OCI-LY1 (cell line): ENCODE results near the gene FAM76B.

Experiments
- H2AFZ ChIP-seq: fragments of 200-600 bp; sonication (generic), shearing (Covaris generic); 2 replicates; pipeline ENCODE4 v1.6.0; 2014; ENCODE audit warnings: antibody characterized with exemption, mild to moderate bottlenecking, low read length
- H3F3A ChIP-seq: fragments of 200-600 bp; sonication (generic), shearing (Covaris generic); 2 replicates; pipeline ENCODE4 v1.6.0; 2014; ENCODE audit warnings: mild to moderate bottlenecking, antibody characterized with exemption, low read length, moderate library complexity; ENCODE audit not compliant: insufficient read depth
- H3K27ac ChIP-seq: fragments of 200-600 bp; sonication (generic); 2 replicates; pipeline ENCODE4 v1.5.1; 2014; ENCODE audit warnings: low read length, mixed run types, mild to moderate bottlenecking, low read depth; ENCODE audit not compliant: poor library complexity, severe bottlenecking
- H3K27me3 ChIP-seq: fragments of 200-600 bp; sonication (generic); 2 replicates; pipeline ENCODE4 v1.6.0; 2014; ENCODE audit warnings: antibody characterized with exemption, mild to moderate bottlenecking, low read length, moderate library complexity; ENCODE audit not compliant: insufficient read depth
- H3K36me3 ChIP-seq: fragments of 200-600 bp; sonication (generic); 2 replicates; pipeline ENCODE4 v1.6.1; 2014; ENCODE audit warnings: mild to moderate bottlenecking, antibody characterized with exemption, low read length, moderate library complexity, mixed read lengths; ENCODE audit not compliant: insufficient read depth
- H3K4me1 ChIP-seq: fragments of 200-600 bp; sonication (generic); 2 replicates; pipeline ENCODE4 v1.5.1; 2014; ENCODE audit warnings: mild to moderate bottlenecking, low read length, moderate library complexity; ENCODE audit not compliant: insufficient read depth, severe bottlenecking
- H3K4me2 ChIP-seq: fragments of 200-600 bp; sonication (generic), shearing (Covaris generic); 2 replicates; pipeline ENCODE4 v1.6.1; 2014; ENCODE audit warnings: low read length
- H3K4me3 ChIP-seq: fragments of 200-600 bp; sonication (generic); 2 replicates; pipeline ENCODE4 v1.5.1; 2014; ENCODE audit warnings: low read length, low read depth, mild to moderate bottlenecking, mixed read lengths; ENCODE audit not compliant: poor library complexity, severe bottlenecking
- H3K79me2 ChIP-seq: fragments of 200-600 bp; shearing (Covaris generic); 2 replicates; pipeline ENCODE4 v1.6.1; 2016; ENCODE audit warnings: mixed run types, low read length, mixed read lengths; ENCODE audit not compliant: insufficient read depth
- H3K9ac ChIP-seq: fragments of 200-600 bp; sonication (generic), shearing (Covaris generic); 2 replicates; pipeline ENCODE4 v1.6.1; 2014; ENCODE audit warnings: mild to moderate bottlenecking, low read length, mixed read lengths
- H3K9me2 ChIP-seq: fragments of 200-600 bp; sonication (generic), shearing (Covaris generic); 2 replicates; pipeline ENCODE4 v1.6.1; 2014; ENCODE audit warnings: low read depth, mild to moderate bottlenecking, low read length, mixed read lengths
- H3K9me3 ChIP-seq: fragments of 200-600 bp; shearing (Covaris generic); 2 replicates; pipeline ENCODE4 v1.6.1; 2014; ENCODE audit warnings: low read length, mixed read lengths
- H4K20me1 ChIP-seq: fragments of 200-600 bp; sonication (generic), shearing (Covaris generic); 2 replicates; pipeline ENCODE4 v1.6.0; 2016; ENCODE audit warnings: mild to moderate bottlenecking, low read length; ENCODE audit not compliant: insufficient read depth
- CTCF ChIP-seq: fragments of 200-600 bp; sonication (generic), shearing (Covaris generic); IDR thresholded peaks from 2 replicates; pipeline ENCODE4 v1.5.1; 2017; ENCODE audit warnings: mild to moderate bottlenecking, antibody characterized with exemption, low read length, moderate library complexity, mixed read lengths
- EZH2 ChIP-seq: fragments of 200-600 bp; sonication (generic), shearing (Covaris generic); IDR thresholded peaks from 2 replicates; pipeline ENCODE4 v1.8.0; 2017; ENCODE audit warnings: borderline replicate concordance, mixed run types, mild to moderate bottlenecking, antibody characterized with exemption, low read length, moderate library complexity, mixed read lengths

FAM76B gene

GRCh38 chr11:95778699-95779098 lies 10.9 kb downstream of the FAM76B start:
- peaks cover 99% of the 10 kb centered on the region for H3K36me3 ChIP-seq
- H3K4me2 ChIP-seq = no peak overlapping the region
- TF ChIP-seq CTCF (no peak), EZH2 (no peak)

GRCh38 chr11:95776859-95777258 lies 12.7 kb downstream of the FAM76B start:
- no peaks in the 10 kb centered on the region for H4K20me1 ChIP-seq
- no peaks in the 10 kb centered on the region for H3K79me2 ChIP-seq
- H3K27me3 ChIP-seq = no peaks in the 10 kb centered on the region
- no peak overlapping the region for H3K9ac ChIP-seq
- H3K9me3 ChIP-seq = no peaks in the 10 kb centered on the region
- no peak overlapping the region for H3K4me3 ChIP-seq
- H3K4me1 ChIP-seq = peaks cover 4% of the 10 kb centered on the region
- no peak overlapping the region for H3K4me2 ChIP-seq
- H3K9me2 ChIP-seq = no peaks in the 10 kb centered on the region
- TF ChIP-seq CTCF = no peak
- no peak for TF ChIP-seq EZH2
- H3F3A ChIP-seq = no peaks in the 10 kb centered on the region; the same call in 1 of the 2 replicates
- no peak overlapping the region for H3K27ac ChIP-seq
- no peak overlapping the region for H2AFZ ChIP-seq
- H3K36me3 ChIP-seq = peaks cover 96% of the 10 kb centered on the region

More at GRCh38 chr11:95778699-95779098, 10.9 kb downstream of the FAM76B start:
- Histone ChIP-seq H3K4me3 (no peak overlapping the region), H3K27me3 (no peaks in the 10 kb centered on the region), H3K9me2 (no peaks in the 10 kb centered on the region), H4K20me1 (no peaks in the 10 kb centered on the region), H2AFZ (no peak overlapping the region), H3K27ac (no peak overlapping the region), H3K79me2 (no peaks in the 10 kb centered on the region), H3K9ac (no peak overlapping the region), H3K4me1 (peaks cover 4% of the 10 kb centered on the region), H3F3A (no peaks in the 10 kb centered on the region), H3K9me3 (no peaks in the 10 kb centered on the region)

GRCh38 chr11:95768521-95768920 lies 21.1 kb downstream of the FAM76B start:
- Histone ChIP-seq H3K4me1 (no peaks in the 10 kb centered on the region), H3K36me3 (peaks cover 40% of the 10 kb centered on the region; the same call in 1 of the 2 replicates), H3K9ac (no peak overlapping the region), H3F3A (no peaks in the 10 kb centered on the region; the same call in 1 of the 2 replicates), H3K9me2 (no peaks in the 10 kb centered on the region), H3K27ac (no peak overlapping the region), H3K9me3 (no peaks in the 10 kb centered on the region), H4K20me1 (no peaks in the 10 kb centered on the region), H3K79me2 (no peaks in the 10 kb centered on the region), H3K27me3 (no peaks in the 10 kb centered on the region), H3K4me2 (no peak overlapping the region), H2AFZ (no peak overlapping the region), H3K4me3 (no peak overlapping the region)
- TF ChIP-seq CTCF (no peak), EZH2 (no peak)
